ENCODE measurements around the gene IL17B.
A peak's percentile ranks its signal among the peaks of the same experiment; 100 is the strongest.

Gene IL17B

GRCh38 chr5:149348518-149348917 is 30.6 kb downstream of the IL17B start:
- Histone ChIP-seq H4K8ac (ENCODE audit: low read length) (no peak overlapping the region), H3K4me2 (ENCODE audit: low read length, poor library complexity, severe bottlenecking) (no peak overlapping the region), H3K4me3 (ENCODE audit: insufficient read depth in 1 of 2, low read depth in 1 of 2, low read length in 2 of 2) (no peak overlapping the region), H2AK5ac (ENCODE audit: low read length, severe bottlenecking) (no peak overlapping the region), H3K9me3 (ENCODE audit: control insufficient read depth, low read length) (no peaks in the 10 kb centered on the region), H4K91ac (ENCODE audit: low read length) (no peak overlapping the region), H3K23ac (ENCODE audit: low read length in 2 of 2) (no peak overlapping the region), H3K27ac (ENCODE audit: low read length, poor library complexity, severe bottlenecking) (no peak overlapping the region), H3K79me1 (replicated peaks; ENCODE audit: low read length, poor library complexity, severe bottlenecking) (peaks cover 17% of the 10 kb centered on the region), H2BK120ac (ENCODE audit: low read depth, low read length) (no peak overlapping the region), H3K4me1 (ENCODE audit: control insufficient read depth, insufficient read depth, low read depth, low read length) (no peaks in the 10 kb centered on the region), H3K18ac (ENCODE audit: low read depth in 1 of 2, low read length in 2 of 2) (no peak overlapping the region), H3K14ac (ENCODE audit: low read length in 2 of 2) (no peak overlapping the region), H3K27me3 (ENCODE audit: control insufficient read depth in 1 of 2, insufficient read depth in 1 of 2, low read length in 2 of 2) (no peaks in the 10 kb centered on the region), H2BK5ac (ENCODE audit: low read depth, low read length, poor library complexity, severe bottlenecking) (no peak overlapping the region), H2AFZ (ENCODE audit: low read depth, low read length) (no peak overlapping the region), H3K9ac (ENCODE audit: low read length) (no peak overlapping the region), H2BK15ac (ENCODE audit: low read depth, poor library complexity, severe bottlenecking) (no peak overlapping the region), H3K36me3 (ENCODE audit: control insufficient read depth in 1 of 2, insufficient read depth in 2 of 2, low read depth in 1 of 2, low read length in 2 of 2) (peaks cover 18 to 65% of the 10 kb centered on the region in 2 experiments), H2BK12ac (ENCODE audit: low read length in 2 of 2) (no peak overlapping the region), H3K4ac (ENCODE audit: low read depth in 1 of 2, low read length in 2 of 2) (no peak overlapping the region)
- 89% methylated on average over 1 of the region's 1 CpG for WGBS
- no peak for DNase-seq

- Histone ChIP-seq H3K14ac (ENCODE audit: low read length in 2 of 2) (peak overlapping the region in 1 of 2 experiments; percentile 50), H2AK5ac (ENCODE audit: low read length, severe bottlenecking) (peak overlapping the region; percentile 11), H3K23ac (ENCODE audit: low read length in 2 of 2) (peak overlapping the region in 1 of 2 experiments; percentile 81), H3K18ac (ENCODE audit: low read depth in 1 of 2, low read length in 2 of 2) (peak overlapping the region; percentile 71 to 89), H4K91ac (ENCODE audit: low read length) (peak overlapping the region; percentile 48), H3K27me3 (ENCODE audit: control insufficient read depth in 1 of 2, insufficient read depth in 1 of 2, low read length in 2 of 2) (no peaks in the 10 kb centered on the region), H3K9ac (ENCODE audit: low read length) (peak overlapping the region; percentile 99), H3K4me1 (ENCODE audit: control insufficient read depth, insufficient read depth, low read depth, low read length) (peaks cover 1% of the 10 kb centered on the region), H3K4ac (ENCODE audit: low read depth in 1 of 2, low read length in 2 of 2) (peak overlapping the region in 1 of 2 experiments; percentile 86), H3K27ac (ENCODE audit: low read length, poor library complexity, severe bottlenecking) (peak overlapping the region; percentile 65), H2BK5ac (ENCODE audit: low read depth, low read length, poor library complexity, severe bottlenecking) (no peak overlapping the region), H3K9me3 (ENCODE audit: control insufficient read depth, low read length) (no peaks in the 10 kb centered on the region), H2BK120ac (ENCODE audit: low read depth, low read length) (no peak overlapping the region), H4K8ac (ENCODE audit: low read length) (peak overlapping the region; percentile 14), H3K36me3 (ENCODE audit: control insufficient read depth in 1 of 2, insufficient read depth in 2 of 2, low read depth in 1 of 2, low read length in 2 of 2) (peaks cover 15 to 45% of the 10 kb centered on the region in 2 experiments), H3K4me3 (ENCODE audit: insufficient read depth in 1 of 2, low read depth in 1 of 2, low read length in 2 of 2) (peak overlapping the region; percentile 91 to 100), H3K79me1 (replicated peaks; ENCODE audit: low read length, poor library complexity, severe bottlenecking) (peaks cover 15% of the 10 kb centered on the region), H2BK12ac (ENCODE audit: low read length in 2 of 2) (peak overlapping the region in 1 of 2 experiments; percentile 70), H3K4me2 (ENCODE audit: low read length, poor library complexity, severe bottlenecking) (peak overlapping the region; percentile 69), H2AFZ (ENCODE audit: low read depth, low read length) (peak overlapping the region; percentile 46), H2BK15ac (ENCODE audit: low read depth, poor library complexity, severe bottlenecking) (no peak overlapping the region)
- under 1% methylated on average over 11 of the region's 11 CpGs for WGBS
- DNase-seq: peak; percentile 43
Observed at GRCh38 chr5:149345892-149346222, 33.2 kb downstream of the IL17B start.

- peak; percentile 97 for DNase-seq
- peak within 1 kb of the TSS in 1 of 2 experiments; percentile 70 for H2BK12ac ChIP-seq (ENCODE audit: low read length in 2 of 2)
- no peak within 1 kb of the TSS for H2BK5ac ChIP-seq (ENCODE audit: low read depth, low read length, poor library complexity, severe bottlenecking)
- no peaks in the 10 kb centered on the region for H3K27me3 ChIP-seq (ENCODE audit: control insufficient read depth in 1 of 2, insufficient read depth in 1 of 2, low read length in 2 of 2)
- H3K9me3 ChIP-seq (ENCODE audit: control insufficient read depth, low read length): no peaks in the 10 kb centered on the region
- H4K8ac ChIP-seq (ENCODE audit: low read length): peak within 1 kb of the TSS; percentile 87
- peak within 1 kb of the TSS; percentile 99 for H3K9ac ChIP-seq (ENCODE audit: low read length)
- WGBS: under 1% methylated on average over 53 of the region's 54 CpGs
- peak within 1 kb of the TSS in 1 of 2 experiments; percentile 81 for H3K23ac ChIP-seq (ENCODE audit: low read length in 2 of 2)
- peak within 1 kb of the TSS; percentile 84 for H2BK15ac ChIP-seq (ENCODE audit: low read depth, poor library complexity, severe bottlenecking)
- peak within 1 kb of the TSS; percentile 78 for H3K27ac ChIP-seq (ENCODE audit: low read length, poor library complexity, severe bottlenecking)
- peak within 1 kb of the TSS; percentile 87 to 89 for H3K18ac ChIP-seq (ENCODE audit: low read depth in 1 of 2, low read length in 2 of 2)
- peak within 1 kb of the TSS; percentile 65 for H2AK5ac ChIP-seq (ENCODE audit: low read length, severe bottlenecking)
- H3K4me1 ChIP-seq (ENCODE audit: control insufficient read depth, insufficient read depth, low read depth, low read length): peaks cover 1% of the 10 kb centered on the region
- H3K4me3 ChIP-seq (ENCODE audit: insufficient read depth in 1 of 2, low read depth in 1 of 2, low read length in 2 of 2): peak within 1 kb of the TSS; percentile 91 to 100
- peaks cover 11 to 45% of the 10 kb centered on the region in 2 experiments for H3K36me3 ChIP-seq (ENCODE audit: control insufficient read depth in 1 of 2, insufficient read depth in 2 of 2, low read depth in 1 of 2, low read length in 2 of 2)
- H3K14ac ChIP-seq (ENCODE audit: low read length in 2 of 2): peak within 1 kb of the TSS in 1 of 2 experiments; percentile 50
- peak within 1 kb of the TSS; percentile 76 for H2AFZ ChIP-seq (ENCODE audit: low read depth, low read length)
- peak within 1 kb of the TSS; percentile 57 to 86 for H3K4ac ChIP-seq (ENCODE audit: low read depth in 1 of 2, low read length in 2 of 2)
- peaks cover 14% of the 10 kb centered on the region for H3K79me1 ChIP-seq (replicated peaks; ENCODE audit: low read length, poor library complexity, severe bottlenecking)
- no peak within 1 kb of the TSS for H2BK120ac ChIP-seq (ENCODE audit: low read depth, low read length)
- peak within 1 kb of the TSS; percentile 73 for H3K4me2 ChIP-seq (ENCODE audit: low read length, poor library complexity, severe bottlenecking)
- H4K91ac ChIP-seq (ENCODE audit: low read length): peak within 1 kb of the TSS; percentile 56
Observed at GRCh38 chr5:149345147-149345891, 33.8 kb downstream of the IL17B start, which contains the start of gene GRPEL2. Gene GRPEL2 (plus strand): TSS chr5:149345499. CDS start chr5:149345540, 41 bp downstream.

GRCh38 chr5:149344151-149344550 is 34.9 kb downstream of the IL17B start:
- Histone ChIP-seq H3K27ac (ENCODE audit: low read length, poor library complexity, severe bottlenecking) (no peak overlapping the region), H4K91ac (ENCODE audit: low read length) (no peak overlapping the region), H2BK15ac (ENCODE audit: low read depth, poor library complexity, severe bottlenecking) (no peak overlapping the region), H2BK12ac (ENCODE audit: low read length in 2 of 2) (no peak overlapping the region), H4K8ac (ENCODE audit: low read length) (no peak overlapping the region), H2BK120ac (ENCODE audit: low read depth, low read length) (no peak overlapping the region), H3K4me2 (ENCODE audit: low read length, poor library complexity, severe bottlenecking) (no peak overlapping the region), H3K9ac (ENCODE audit: low read length) (peak overlapping the region; percentile 99), H2AFZ (ENCODE audit: low read depth, low read length) (no peak overlapping the region), H2BK5ac (ENCODE audit: low read depth, low read length, poor library complexity, severe bottlenecking) (no peak overlapping the region), H3K79me1 (replicated peaks; ENCODE audit: low read length, poor library complexity, severe bottlenecking) (peaks cover 11% of the 10 kb centered on the region), H3K4me1 (ENCODE audit: control insufficient read depth, insufficient read depth, low read depth, low read length) (peaks cover 1% of the 10 kb centered on the region), H3K4ac (ENCODE audit: low read depth in 1 of 2, low read length in 2 of 2) (no peak overlapping the region), H3K27me3 (ENCODE audit: control insufficient read depth in 1 of 2, insufficient read depth in 1 of 2, low read length in 2 of 2) (no peaks in the 10 kb centered on the region), H3K9me3 (ENCODE audit: control insufficient read depth, low read length) (no peaks in the 10 kb centered on the region), H3K18ac (ENCODE audit: low read depth in 1 of 2, low read length in 2 of 2) (no peak overlapping the region), H3K23ac (ENCODE audit: low read length in 2 of 2) (no peak overlapping the region), H3K36me3 (ENCODE audit: control insufficient read depth in 1 of 2, insufficient read depth in 2 of 2, low read depth in 1 of 2, low read length in 2 of 2) (peaks cover 7 to 42% of the 10 kb centered on the region in 2 experiments), H3K14ac (ENCODE audit: low read length in 2 of 2) (no peak overlapping the region), H2AK5ac (ENCODE audit: low read length, severe bottlenecking) (peak overlapping the region; percentile 65), H3K4me3 (ENCODE audit: insufficient read depth in 1 of 2, low read depth in 1 of 2, low read length in 2 of 2) (peak overlapping the region in 1 of 2 experiments; percentile 100)
- DNase-seq: no peak
- WGBS: 86% methylated on average over 2 of the region's 2 CpGs
